GM12878 (cell line): Measurements from ENCODE around the gene TROAP. TPM values are rescaled to one million over a fixed set of nuclear protein-coding genes. Genes with fewer than 3 reads are reported as not detected.
A peak's percentile ranks its signal among the peaks of the same experiment; 100 is the strongest.

ENCODE experiments used
- CHD2 ChIP-seq: IDR thresholded peaks from 2 replicates; pipeline ENCODE4 v1.6.1; 2011; ENCODE audit warnings: low read depth, low read length, improper control_type of control experiment, borderline replicate concordance
- CHD4 ChIP-seq: fragments of 200-600 bp; sonication (generic); IDR thresholded peaks from 2 replicates; pipeline ENCODE4 v1.6.1; 2016; ENCODE audit warnings: mild to moderate bottlenecking
- HDGF ChIP-seq: fragments of 450-650 bp; IDR thresholded peaks from 2 replicates; pipeline ENCODE4 v1.6.1; 2016; ENCODE audit warnings: antibody characterized with exemption
- IKZF1 ChIP-seq: fragments of 450-650 bp; conservative IDR thresholded peaks from 2 replicates; pipeline ENCODE4 v1.6.1; 2017; ENCODE audit warnings: antibody characterized with exemption, mild to moderate bottlenecking
- LARP7 ChIP-seq: fragments of 450-650 bp; IDR thresholded peaks from 2 replicates; pipeline ENCODE4 v1.6.1; 2017; ENCODE audit warnings: mild to moderate bottlenecking
- MEF2B ChIP-seq: fragments of 450-650 bp; IDR thresholded peaks from 2 replicates; pipeline ENCODE4 v1.6.1; 2018; ENCODE audit warnings: mild to moderate bottlenecking, moderate library complexity; ENCODE audit not compliant: partially characterized antibody, poor library complexity, severe bottlenecking
- MTA3 ChIP-seq: IDR thresholded peaks from 2 replicates; pipeline ENCODE4 v1.6.1; 2012; ENCODE audit warnings: low read length, inconsistent platforms, borderline replicate concordance
- NFYB ChIP-seq: IDR thresholded peaks from 2 replicates; pipeline ENCODE4 v1.6.1; 2011; ENCODE audit warnings: low read depth, mild to moderate bottlenecking, low read length, improper control_type of control experiment, moderate library complexity; ENCODE audit not compliant: insufficient read depth
- NR2F1 ChIP-seq: fragments of 450-650 bp; conservative IDR thresholded peaks from 2 replicates; pipeline ENCODE4 v1.6.1; 2017; ENCODE audit warnings: mild to moderate bottlenecking
- PAX5 ChIP-seq: IDR thresholded peaks from 2 replicates; pipeline ENCODE4 v1.6.1; 2011; ENCODE audit warnings: low read depth, low read length, borderline replicate concordance
- POLR2AphosphoS2 ChIP-seq: IDR thresholded peaks from 2 replicates; pipeline ENCODE4 v1.6.1; 2011; ENCODE audit warnings: low read depth, mild to moderate bottlenecking, low read length, improper control_type of control experiment, moderate library complexity
- SIN3A ChIP-seq: IDR thresholded peaks from 2 replicates; pipeline ENCODE4 v1.6.1; 2012; ENCODE audit warnings: low read depth, low read length, improper control_type of control experiment
- SMAD1 ChIP-seq: fragments of 450-650 bp; IDR thresholded peaks from 2 replicates; pipeline ENCODE4 v1.6.1; 2018; ENCODE audit warnings: mild to moderate bottlenecking, low read depth; ENCODE audit not compliant: partially characterized antibody
- SMARCA5 ChIP-seq: fragments of 450-650 bp; IDR thresholded peaks from 2 replicates; pipeline ENCODE4 v1.6.1; 2017; ENCODE audit warnings: mild to moderate bottlenecking
- SP1 ChIP-seq: IDR thresholded peaks from one replicate; pipeline ENCODE4 v1.6.1; 2011; ENCODE audit warnings: low read depth, low read length
- TBL1XR1 ChIP-seq: IDR thresholded peaks from 2 replicates; pipeline ENCODE4 v1.6.1; 2012; ENCODE audit warnings: low read depth, low read length, improper control_type of control experiment
- TCF7 ChIP-seq: IDR thresholded peaks from 2 replicates; pipeline ENCODE4 v1.6.1; 2014; ENCODE audit warnings: antibody characterized with exemption, borderline replicate concordance
- YBX1 ChIP-seq: fragments of 450-650 bp; IDR thresholded peaks from 2 replicates; pipeline ENCODE4 v1.6.1; 2016; ENCODE audit warnings: antibody characterized with exemption
- YY1 ChIP-seq: IDR thresholded peaks from 2 replicates; pipeline ENCODE4 v1.6.1; 2011; ENCODE audit warnings: low read depth, mild to moderate bottlenecking, low read length
- ZNF207 ChIP-seq: fragments of 450-650 bp; IDR thresholded peaks from 2 replicates; pipeline ENCODE4 v1.6.1; 2014; ENCODE audit warnings: antibody characterized with exemption, mild to moderate bottlenecking, borderline replicate concordance
- polyA plus RNA-seq, 11 experiments: library from polyadenylated mRNA; depleted of rRNA in 4 of 11; unstranded in 6 of 11; stranded (reverse) in 5 of 11; fragments of >200 nt; fragmentation: Nextera tagmentation in 4 of 11; fragmentation: Illumina TruSeq in 1 of 11; extraction: Ambion mirVana in 4 of 11; extraction: Trizol in 1 of 11; gene quantifications; 1 replicate in 1 of 11; 2 replicates in 10 of 11; pipeline versions ENCODE4 v1.2.1 to v1.2.3, GENCODE V29; 2011 to 2016; ENCODE audit warnings: inconsistent platforms in 2 of 11, missing spikeins in 2 of 11, low read depth in 1 of 11
- total RNA-seq, 4 experiments: library from RNA; depleted of rRNA in 3 of 4; stranded (reverse); fragments of >200 nt in 3 of 4; fragmentation: Illumina TruSeq in 1 of 4; extraction: Trizol in 1 of 4; gene quantifications; 2 replicates each; pipeline versions ENCODE4 v1.2.1 to v1.2.3, GENCODE V29; 2013 to 2021
- TF ChIP-seq, protein P1 (sequence below): fragments of 450-650 bp; IDR thresholded peaks from 2 replicates; pipeline ENCODE4 v1.6.1; 2017; ENCODE audit warnings: mild to moderate bottlenecking, low read depth, inconsistent platforms; ENCODE audit not compliant: poor library complexity, severe bottlenecking
- TF ChIP-seq, protein P2 (sequence below): IDR thresholded peaks from 2 replicates; pipeline ENCODE4 v1.6.1; 2012; ENCODE audit warnings: low read length, inconsistent platforms
- TF ChIP-seq, protein P3 (sequence below): fragments of 450-650 bp; IDR thresholded peaks from 2 replicates; pipeline ENCODE4 v1.6.1; 2017; ENCODE audit warnings: antibody characterized with exemption, mild to moderate bottlenecking, moderate library complexity
- TF ChIP-seq, protein P4 (sequence below): IDR thresholded peaks from 2 replicates; pipeline ENCODE4 v1.6.1; 2011; ENCODE audit warnings: low read depth, mild to moderate bottlenecking, low read length, moderate library complexity, borderline replicate concordance; ENCODE audit errors: extremely low read depth

TROAP gene
- total and polyA plus RNA-seq, 10 of the 15 experiments (the other 5 are each of a cell fraction or from before 2014, with no cell fraction given) = 26.8 to 93.7 (median 52.6) TPM

- TF ChIP-seq, protein P1, sequence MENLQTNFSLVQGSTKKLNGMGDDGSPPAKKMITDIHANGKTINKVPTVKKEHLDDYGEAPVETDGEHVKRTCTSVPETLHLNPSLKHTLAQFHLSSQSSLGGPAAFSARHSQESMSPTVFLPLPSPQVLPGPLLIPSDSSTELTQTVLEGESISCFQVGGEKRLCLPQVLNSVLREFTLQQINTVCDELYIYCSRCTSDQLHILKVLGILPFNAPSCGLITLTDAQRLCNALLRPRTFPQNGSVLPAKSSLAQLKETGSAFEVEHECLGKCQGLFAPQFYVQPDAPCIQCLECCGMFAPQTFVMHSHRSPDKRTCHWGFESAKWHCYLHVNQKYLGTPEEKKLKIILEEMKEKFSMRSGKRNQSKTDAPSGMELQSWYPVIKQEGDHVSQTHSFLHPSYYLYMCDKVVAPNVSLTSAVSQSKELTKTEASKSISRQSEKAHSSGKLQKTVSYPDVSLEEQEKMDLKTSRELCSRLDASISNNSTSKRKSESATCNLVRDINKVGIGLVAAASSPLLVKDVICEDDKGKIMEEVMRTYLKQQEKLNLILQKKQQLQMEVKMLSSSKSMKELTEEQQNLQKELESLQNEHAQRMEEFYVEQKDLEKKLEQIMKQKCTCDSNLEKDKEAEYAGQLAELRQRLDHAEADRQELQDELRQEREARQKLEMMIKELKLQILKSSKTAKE = peak; percentile 33
- TF ChIP-seq NR2F1 (no peak), CHD4 (no peak), TCF7 (no peak), LARP7 (peak; percentile 68; the same call in 1 of the 2 replicates), IKZF1 (peak; percentile 44; the same call in 1 of the 2 replicates), HDGF (no peak), ZNF207 (no peak; the same call in 1 of the 2 replicates), SMAD1 (no peak), SIN3A (no peak), MEF2B (no peak), SMARCA5 (peak; percentile 84), TBL1XR1 (no peak), POLR2AphosphoS2 (no peak), NFYB (no peak), CHD2 (no peak), MTA3 (no peak), YBX1 (no peak), SP1 (no peak), YY1 (peak; percentile 47; the same call in 1 of the 2 replicates), PAX5 (peak; percentile 37; the same call in 1 of the 2 replicates)
- TF ChIP-seq, protein P2, sequence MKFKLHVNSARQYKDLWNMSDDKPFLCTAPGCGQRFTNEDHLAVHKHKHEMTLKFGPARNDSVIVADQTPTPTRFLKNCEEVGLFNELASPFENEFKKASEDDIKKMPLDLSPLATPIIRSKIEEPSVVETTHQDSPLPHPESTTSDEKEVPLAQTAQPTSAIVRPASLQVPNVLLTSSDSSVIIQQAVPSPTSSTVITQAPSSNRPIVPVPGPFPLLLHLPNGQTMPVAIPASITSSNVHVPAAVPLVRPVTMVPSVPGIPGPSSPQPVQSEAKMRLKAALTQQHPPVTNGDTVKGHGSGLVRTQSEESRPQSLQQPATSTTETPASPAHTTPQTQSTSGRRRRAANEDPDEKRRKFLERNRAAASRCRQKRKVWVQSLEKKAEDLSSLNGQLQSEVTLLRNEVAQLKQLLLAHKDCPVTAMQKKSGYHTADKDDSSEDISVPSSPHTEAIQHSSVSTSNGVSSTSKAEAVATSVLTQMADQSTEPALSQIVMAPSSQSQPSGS = no peak
- TF ChIP-seq, protein P3, sequence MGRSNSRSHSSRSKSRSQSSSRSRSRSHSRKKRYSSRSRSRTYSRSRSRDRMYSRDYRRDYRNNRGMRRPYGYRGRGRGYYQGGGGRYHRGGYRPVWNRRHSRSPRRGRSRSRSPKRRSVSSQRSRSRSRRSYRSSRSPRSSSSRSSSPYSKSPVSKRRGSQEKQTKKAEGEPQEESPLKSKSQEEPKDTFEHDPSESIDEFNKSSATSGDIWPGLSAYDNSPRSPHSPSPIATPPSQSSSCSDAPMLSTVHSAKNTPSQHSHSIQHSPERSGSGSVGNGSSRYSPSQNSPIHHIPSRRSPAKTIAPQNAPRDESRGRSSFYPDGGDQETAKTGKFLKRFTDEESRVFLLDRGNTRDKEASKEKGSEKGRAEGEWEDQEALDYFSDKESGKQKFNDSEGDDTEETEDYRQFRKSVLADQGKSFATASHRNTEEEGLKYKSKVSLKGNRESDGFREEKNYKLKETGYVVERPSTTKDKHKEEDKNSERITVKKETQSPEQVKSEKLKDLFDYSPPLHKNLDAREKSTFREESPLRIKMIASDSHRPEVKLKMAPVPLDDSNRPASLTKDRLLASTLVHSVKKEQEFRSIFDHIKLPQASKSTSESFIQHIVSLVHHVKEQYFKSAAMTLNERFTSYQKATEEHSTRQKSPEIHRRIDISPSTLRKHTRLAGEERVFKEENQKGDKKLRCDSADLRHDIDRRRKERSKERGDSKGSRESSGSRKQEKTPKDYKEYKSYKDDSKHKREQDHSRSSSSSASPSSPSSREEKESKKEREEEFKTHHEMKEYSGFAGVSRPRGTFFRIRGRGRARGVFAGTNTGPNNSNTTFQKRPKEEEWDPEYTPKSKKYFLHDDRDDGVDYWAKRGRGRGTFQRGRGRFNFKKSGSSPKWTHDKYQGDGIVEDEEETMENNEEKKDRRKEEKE = no peak
- TF ChIP-seq, protein P4, sequence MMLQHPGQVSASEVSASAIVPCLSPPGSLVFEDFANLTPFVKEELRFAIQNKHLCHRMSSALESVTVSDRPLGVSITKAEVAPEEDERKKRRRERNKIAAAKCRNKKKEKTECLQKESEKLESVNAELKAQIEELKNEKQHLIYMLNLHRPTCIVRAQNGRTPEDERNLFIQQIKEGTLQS = no peak
These were observed 19.2 kb downstream of the TROAP start (continued) for GRCh38 chr12:49342066-49342913.
